Hypothalamus (tissue), 51 donors: ENCODE data around the gene SMAD5.

Experiments
- DNase-seq, 51 donors: peaks; one replicate each; lab custom pipeline; 2025; lab: John Stamatoyannopoulos, UW

SMAD5 gene

DNA sequence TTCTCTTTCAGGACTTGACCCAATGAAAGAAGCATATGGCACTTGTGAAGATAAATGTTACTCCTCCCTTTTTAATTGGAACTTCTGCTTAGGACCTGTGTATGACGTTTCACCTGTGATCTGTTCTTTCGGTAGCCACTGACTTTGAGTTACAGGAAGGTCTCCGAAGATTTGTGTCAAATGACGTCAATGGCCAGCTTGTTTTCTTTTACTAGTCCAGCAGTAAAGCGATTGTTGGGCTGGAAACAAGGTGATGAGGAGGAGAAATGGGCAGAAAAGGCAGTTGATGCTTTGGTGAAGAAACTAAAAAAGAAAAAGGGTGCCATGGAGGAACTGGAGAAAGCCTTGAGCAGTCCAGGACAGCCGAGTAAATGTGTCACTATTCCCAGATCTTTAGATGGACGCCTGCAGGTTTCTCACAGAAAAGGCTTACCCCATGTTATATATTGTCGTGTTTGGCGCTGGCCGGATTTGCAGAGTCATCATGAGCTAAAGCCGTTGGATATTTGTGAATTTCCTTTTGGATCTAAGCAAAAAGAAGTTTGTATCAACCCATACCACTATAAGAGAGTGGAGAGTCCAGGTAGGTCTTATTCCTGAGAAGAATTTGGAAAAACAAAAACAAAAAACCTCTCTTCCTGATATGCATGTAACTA lies 21.1 kb downstream of the SMAD5 start:
- DNase-seq, result no peak

DNA sequence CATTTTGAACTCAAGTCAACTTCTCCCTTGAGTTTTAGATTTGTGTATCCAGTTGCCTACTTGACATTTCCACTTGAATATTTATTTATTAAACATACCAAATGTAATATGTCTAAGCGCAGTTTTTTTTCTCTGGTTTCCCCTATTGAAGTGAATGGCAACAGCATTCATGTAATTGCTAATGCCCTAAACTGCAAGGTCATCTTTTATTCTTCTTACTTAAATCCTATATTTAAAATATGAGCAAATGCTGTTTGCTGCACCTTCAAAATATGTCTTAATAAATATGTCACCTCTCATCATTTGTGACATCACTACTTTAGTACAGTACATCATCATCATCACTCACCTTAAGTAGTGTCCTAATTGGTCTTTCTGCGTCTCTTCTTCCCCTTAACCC lies 22.4 kb downstream of the SMAD5 start:
- DNase-seq, result no peak

DNA sequence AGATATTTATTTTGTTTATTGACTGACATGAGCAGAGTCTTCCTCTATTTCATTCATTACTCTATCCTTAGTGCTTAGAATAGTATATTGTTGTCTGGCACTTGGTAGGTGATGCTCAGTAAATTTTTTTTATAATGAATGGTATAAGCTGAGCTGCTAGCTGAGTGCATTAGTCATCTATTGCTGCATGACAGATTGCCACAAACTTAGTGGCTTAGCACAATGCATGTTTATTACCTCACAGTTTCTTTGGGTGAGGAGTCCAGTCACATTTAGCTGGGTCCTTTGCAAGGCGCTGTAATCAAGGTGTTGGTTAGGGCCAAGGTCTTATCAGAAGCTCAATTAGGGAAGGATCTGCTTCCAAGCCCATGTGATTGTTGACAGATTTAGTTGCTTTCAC lies 23.1 kb downstream of the SMAD5 start:
- no peak for DNase-seq

DNA sequence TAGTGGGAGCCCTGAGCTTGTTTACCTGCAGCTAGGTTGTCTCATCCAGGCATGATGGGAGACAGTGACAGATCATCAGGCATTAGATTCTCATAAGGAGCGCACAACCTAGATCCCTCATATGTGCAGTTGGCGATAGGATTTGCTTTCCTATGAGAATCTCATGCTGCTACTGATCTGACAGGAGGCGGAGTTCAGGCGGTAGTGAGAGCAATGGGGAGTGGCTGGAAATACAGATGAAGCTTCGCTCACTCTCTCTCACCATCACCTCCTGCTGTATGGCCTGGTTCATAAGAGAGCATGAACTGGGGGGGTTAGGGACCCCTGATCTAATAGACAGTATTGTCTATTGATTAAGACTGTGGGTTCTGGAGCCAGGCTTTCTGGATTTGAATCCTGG lies 24.9 kb downstream of the SMAD5 start:
- no peak for DNase-seq

DNA sequence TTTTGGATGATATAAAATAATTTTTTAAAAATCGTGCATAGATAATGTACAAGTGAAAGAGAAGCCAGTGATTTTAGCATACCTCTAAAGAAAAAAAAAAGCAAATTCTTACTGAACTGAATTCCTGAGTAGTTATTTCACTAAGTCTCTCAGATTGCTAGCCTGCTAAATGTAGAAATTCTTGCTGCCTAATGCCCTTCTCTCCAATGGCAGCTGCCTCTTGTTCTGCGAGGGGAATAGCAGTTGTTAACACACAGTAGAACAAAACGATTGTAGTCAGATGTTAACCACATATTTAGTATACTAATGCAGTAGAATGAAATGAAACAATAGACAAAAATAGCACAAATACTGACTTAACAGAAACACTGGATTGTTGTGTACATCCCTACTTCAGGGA lies 26.8 kb downstream of the SMAD5 start:
- DNase-seq, result no peak

DNA sequence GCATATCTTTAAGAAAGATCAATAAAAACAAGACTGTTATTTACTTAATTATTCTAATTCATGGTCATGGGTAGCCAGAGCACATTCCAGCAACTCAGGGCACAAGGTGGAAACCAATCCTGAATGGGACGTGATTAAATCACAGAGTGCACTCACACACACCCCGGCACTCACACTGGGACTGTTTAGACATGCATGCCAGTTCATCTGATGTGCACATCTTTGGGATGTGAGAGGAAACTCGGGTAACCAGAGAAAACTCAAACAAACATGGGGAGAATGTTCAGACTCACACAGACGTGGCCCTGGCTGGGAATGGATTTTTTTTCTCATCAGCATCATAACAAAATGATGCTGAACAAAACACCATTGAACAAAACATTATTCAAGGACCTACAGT lies 29.4 kb downstream of the SMAD5 start:
- DNase-seq, result peak in 3 of 51 donors; percentile 1 to 19 (median 6)

DNA sequence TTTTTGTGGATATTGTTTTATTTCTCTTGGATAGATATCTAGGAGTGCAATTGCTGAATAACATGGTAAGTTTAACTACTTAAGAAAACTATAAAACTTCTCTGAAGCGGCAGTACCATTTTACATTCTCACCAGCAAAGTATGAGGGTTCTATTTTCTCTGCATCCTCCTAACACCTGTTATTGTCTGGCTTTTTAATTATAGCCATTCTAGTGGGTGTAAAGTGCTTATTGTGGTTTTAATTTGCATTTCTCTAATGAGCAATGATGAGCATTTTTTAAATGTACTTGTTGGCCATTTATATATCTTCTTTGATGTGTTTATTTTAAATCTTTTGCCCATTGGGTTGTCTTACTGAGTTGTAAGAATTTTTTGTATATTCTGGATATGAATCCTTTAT lies 31.6 kb downstream of the SMAD5 start:
- no peak for DNase-seq

DNA sequence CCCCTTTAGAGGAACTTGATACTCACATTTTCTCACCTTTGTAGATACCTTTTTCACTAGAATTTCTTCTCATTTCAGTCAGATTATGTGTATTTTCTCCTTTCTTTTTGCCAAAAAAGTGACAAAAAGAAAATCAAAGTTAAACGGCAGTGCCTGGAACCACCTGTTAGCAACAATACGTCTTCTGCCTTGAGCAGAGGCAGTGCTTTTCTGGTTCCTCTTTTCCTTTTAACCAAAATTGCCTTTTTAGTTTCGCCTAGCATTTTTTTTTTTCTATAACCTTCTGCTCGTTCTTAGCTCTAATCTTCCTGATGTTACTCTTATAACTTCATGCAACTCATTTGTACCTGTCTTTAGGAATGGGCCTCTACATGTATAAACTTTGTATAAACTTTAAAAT lies 34.3 kb downstream of the SMAD5 start:
- DNase-seq, result no peak

DNA sequence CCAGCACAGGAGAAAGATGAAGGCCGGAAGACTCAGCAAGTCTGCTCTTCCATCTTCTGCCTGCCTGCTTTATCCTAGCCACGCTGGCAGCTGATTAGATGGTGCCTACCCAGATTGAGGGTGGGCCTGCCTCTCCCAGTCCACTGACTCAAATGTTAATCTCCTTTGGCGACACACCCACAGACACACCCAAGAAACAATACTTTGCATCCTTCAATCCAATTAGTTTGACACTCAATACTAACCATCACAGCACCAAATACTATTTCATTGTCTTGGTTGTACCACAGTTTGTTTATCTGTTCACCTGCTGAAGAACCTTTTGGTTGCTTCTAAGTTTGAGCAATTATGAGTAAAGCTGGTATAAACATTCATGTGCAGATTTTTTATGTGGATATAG lies 36.6 kb downstream of the SMAD5 start:
- DNase-seq, result no peak

DNA sequence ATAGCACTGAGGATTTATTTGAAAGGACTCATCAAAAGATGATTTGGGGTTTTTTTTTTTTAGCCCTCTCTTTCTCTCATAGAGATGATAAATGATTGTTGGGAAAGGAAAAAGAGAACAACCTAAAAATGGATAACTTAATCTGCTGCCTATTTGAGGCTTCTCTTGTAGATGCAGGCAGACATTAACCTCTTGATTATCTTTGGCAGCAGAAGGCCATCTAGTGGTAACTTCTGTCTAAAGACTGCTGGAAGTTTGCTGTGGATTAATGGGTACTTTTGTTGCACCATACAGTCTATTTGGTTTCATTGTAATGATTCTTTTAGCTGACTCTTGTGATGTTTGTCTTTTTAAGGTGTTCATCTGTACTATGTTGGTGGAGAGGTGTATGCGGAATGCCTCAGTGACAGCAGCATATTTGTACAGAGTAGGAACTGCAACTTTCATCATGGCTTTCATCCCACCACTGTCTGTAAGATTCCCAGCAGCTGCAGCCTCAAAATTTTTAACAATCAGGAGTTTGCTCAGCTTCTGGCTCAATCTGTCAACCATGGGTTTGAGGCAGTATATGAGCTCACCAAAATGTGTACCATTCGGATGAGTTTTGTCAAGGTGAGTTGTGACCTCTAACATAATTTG lies 41.5 kb downstream of the SMAD5 start:
- peak in 2 of 51 donors; percentile 16 to 29 for DNase-seq

DNA sequence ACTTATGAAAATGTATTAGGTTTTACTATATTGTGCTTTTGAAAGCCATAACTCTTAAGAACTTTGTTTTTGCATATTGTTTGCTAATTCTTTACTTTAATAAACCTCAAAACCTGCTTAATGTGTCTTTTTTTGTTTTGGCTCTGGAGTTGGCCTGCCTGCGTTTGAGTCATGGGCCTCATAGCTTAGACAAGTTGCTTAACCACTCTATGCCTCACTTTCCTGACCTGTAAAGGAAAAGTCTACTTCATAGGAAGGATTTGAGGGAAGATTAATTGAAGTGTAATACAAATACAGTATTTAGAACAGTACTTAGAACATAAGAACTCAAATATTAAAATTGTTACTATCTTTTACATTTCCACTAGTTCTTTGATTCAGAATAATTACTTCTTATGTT lies 50.0 kb downstream of the SMAD5 start:
- DNase-seq, result no peak

DNA sequence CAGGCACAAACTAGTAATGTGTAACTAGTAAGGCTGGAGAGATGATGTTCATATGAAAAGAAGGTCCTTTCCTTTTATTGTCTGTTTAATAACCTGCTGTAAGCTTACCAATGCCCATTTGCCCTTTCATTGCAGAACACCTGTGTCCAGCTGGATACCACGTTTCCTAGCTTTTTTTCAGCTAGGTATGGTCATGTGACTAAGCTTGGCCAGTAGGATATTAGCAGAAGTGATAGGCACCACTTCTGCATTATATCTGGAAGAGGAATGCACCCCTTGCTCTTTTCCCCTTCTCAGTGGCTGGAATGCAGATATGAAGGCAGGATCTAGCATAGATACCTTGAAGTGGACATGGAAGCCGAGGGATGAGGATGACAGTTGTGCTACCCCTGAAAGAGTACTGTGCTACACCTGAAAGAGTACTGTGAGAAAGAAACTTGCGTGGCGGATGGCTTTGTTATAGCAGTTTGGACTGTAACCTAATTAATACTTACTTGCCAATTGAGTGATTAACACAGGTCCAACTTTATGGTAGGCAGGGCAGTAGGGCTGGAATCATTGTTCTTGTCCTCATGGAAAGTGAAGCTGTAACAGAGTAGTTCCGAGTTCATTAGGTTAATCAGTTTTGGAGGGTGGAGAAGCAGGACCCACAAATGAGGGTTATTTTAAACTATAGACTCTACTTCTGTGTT lies 53.5 kb downstream of the SMAD5 start:
- no peak for DNase-seq

DNA sequence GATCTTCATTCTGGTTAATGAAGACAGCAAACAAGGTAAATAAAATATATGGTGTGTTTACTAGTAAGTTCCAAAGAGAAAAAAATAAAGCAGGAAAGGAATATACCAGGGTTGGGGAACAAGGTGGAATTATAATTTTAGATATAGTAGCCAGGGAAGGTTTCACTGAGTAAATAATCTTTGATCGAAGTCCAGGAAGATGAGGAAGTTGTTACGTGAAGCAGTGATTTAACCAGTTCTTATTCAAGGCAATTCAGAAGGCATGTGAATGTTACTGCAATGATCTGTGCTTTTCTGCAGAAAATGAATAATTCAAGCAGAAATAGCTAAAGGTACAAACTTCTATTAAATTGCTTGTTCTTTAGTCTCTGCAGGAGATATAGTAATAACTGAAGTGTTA lies 54.2 kb downstream of the SMAD5 start:
- DNase-seq, result no peak

DNA sequence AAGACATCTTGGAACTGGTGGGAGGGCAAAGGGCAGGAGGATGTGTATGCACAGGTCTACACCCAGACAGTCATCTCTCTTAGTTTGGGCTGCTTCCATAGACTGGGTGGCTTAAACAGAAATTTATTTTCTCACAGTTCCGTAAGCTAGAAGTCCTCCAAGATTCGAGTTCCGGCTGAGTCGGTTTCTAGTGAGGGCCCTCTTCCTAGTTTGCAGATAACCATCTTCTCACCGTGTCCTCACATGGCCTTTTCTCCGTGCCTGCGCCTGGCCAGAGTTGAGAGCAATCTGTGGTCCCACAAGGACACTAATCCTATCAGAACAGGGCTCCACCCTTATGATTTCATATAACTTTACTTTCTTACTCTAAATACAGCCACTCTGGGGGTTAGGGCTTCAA lies 56.2 kb downstream of the SMAD5 start:
- no peak for DNase-seq

DNA sequence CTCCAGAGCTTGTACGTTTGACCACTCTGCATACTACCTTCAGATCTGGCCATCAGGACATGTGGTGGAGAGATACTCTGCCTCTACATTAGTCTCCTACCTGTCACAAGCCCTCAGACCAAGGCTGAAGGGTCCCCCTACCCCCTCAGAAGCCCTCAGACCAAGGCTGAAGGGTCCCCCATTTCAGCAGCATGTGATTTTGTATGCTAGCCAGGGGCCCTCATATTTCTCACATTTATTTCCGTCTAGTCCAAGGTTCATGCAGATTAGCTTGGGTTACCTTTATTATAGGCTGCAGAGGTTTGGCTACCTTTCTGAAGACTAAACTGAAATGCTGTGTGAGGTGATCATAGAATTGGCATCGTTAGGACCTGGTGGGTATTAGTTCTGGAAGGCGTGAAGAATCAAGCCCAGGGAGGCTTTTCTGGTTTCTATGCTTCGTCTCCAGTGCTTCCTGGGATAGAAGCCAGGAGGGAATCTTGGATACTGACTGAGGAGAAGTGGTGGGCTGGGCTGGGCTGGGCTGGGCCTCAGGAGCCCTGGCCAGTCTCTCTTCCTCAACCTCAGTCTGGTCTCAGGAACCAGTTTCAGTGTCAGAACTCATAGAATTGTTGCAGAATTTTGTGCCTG lies 57.6 kb downstream of the SMAD5 start:
- no peak for DNase-seq

DNA sequence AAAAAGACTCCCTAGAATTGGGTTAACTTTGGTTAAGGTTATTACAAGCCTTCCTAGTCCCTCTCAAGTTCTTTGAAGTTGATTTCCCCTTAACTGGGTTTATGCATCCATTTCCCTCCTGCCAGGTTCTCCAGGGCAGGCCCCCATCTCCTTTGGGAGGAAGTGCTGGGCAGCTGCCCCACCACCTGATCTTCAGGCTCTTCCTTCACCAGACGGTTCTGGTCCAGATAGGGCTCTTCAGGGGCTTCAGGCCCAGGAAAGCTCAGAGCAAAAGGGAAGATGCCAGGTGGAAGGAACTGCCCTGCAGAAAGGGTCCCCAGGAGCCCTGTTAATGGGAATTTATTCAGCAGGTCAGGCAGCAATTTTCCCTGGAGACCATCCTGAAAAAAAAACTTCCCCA lies 58.3 kb downstream of the SMAD5 start:
- no peak for DNase-seq

DNA sequence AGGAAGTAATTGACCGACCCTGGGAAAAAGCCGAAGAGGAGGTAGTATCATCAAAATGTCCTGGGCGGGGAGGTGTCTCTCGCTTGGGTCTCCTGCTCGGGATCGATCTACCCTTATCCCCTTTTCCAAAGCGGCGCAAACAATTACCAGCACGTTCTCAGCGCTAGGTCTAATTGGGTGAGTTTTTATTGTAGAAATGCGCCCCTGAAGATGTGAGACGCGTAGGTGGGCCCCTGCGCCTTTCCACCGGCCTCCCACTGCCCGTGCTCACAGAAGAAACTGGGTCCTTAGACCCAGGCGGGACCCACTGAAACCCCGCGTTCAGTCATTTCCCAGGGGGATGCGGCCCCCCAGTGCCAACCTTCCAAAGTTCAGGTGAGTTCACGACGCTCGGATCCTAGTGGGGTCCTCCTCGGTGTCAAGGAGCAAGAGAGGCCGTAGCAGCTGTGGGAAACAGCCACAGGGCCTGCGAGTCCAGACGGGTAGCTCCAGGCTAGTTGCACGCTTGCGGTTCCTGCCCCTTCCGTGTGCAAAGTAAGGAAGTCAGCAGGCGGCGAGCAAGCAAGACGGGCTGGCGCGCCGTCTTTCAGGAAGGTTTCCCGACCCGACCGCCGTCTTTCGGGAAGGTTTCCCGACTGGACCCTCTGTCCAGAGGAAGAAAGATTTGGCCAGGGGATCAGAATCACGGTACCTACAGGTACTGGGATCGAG lies 58.8 kb downstream of the SMAD5 start:
- DNase-seq, result no peak

DNA sequence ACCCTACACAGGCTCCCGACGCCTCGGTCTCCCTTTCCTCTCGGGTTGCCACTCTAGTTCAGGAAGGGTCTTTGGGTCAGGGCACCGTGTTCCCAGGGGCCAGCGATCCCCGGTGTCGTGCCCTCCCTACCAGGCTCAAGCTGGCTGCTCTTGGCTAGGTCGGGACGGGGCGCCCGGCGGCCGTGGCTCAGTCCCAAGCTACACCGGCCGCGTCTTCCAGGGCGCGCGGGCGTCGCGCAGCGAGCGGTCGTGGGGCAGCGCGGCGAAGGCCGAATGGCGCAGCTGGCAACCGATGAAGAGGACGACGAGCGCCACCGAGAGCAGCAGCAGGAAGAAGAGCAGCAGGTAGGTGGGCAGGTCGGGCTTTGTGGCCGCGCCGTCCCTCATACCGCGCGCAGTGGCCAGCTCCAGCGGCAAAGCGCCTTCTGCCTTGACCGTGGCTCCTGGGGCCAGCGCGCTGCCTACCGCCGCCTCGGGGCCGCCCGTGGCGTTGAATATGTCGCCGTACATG lies 59.4 kb downstream of the SMAD5 start:
- DNase-seq, result no peak

DNA sequence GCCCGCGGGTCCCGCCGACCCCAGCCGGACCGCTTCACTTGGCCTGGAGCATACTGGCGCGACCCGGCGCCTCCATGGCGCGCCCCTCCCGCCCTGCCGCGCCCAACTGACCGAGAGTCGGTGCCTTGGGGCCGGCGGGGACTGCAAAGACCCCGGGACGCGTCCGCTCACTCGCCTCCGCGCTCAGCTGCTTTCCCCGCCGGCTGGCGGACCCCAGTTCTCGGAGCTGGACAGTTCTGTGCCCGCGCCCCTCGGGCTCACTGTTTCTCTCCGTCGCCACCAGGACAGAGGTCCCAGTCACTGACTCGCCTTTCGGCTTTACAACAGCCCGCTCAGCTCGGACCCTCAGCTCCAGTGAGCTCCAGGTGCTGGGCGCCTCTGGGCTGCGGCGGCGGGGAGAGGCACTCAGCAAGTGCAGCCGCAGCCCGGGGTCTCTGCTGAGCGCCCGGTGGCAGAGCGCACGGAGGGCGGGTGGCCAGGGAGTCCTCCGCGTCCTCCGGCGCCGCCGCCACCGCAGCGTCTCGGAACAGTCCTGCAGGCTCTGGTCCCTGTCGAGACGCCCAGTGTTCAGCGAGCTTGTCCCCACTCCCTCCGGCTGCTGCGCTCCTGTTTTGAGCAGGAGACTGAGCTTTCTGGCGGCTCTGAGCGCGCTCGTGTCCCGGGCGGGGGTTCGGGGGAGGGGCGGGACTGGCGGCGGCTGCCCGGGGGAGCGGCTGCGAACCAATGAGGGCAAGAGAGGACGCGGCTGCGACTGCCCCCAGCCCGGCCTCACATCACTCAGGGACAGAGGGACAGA lies 60.1 kb downstream of the SMAD5 start, which contains the start of gene SMIM32:
TSS of gene SMIM32 (minus strand) at position 637 of the 796 bp plus-strand sequence. CDS start 638 bp downstream, outside the sequence.
- DNase-seq, result peak in 9 of 51 donors; percentile 10 to 37 (median 18)
